AG04449 (cell line): ENCODE data around the gene SPATA25.

ENCODE experiments used
- CTCF ChIA-PET: fragments of 350-600 bp; formaldehyde crosslinking; extraction: SDS; loops from one replicate; lab custom pipeline; 2021; ENCODE audit warnings: antibody characterized with exemption; lab: Yijun Ruan, JAX
- POLR2A ChIA-PET: fragments of 400-600, 350-600 bp; formaldehyde crosslinking; extraction: SDS; loops from one replicate; lab custom pipeline; 2020; ENCODE audit warnings: antibody characterized with exemption, inconsistent platforms; lab: Yijun Ruan, JAX
- DNase-seq: peaks from one replicate; pipeline ENCODE4 v3.0.0-alpha.2; 2010; ENCODE audit warnings: low read depth, low spot score
- H3K4me3 ChIP-seq: 2 replicates; pipeline ENCODE4 v1.5.1; 2011; ENCODE audit warnings: low read depth, mild to moderate bottlenecking, control low read depth, low read length
- CTCF ChIP-seq: IDR thresholded peaks from one replicate; pipeline ENCODE4 v1.5.1; 2011; ENCODE audit warnings: mild to moderate bottlenecking, moderate library complexity, low read length, control low read depth, inconsistent platforms; ENCODE audit not compliant: insufficient read depth; ENCODE audit errors: missing control alignments

Gene SPATA25

GRCh38 chr20:45896641-45897161 lies 9.3 kb upstream of the SPATA25 start:
- no peak for DNase-seq
- ChIA-PET POLR2A (interaction anchor here (0.8 kb wide), 1 partner anchor 9 kb away, joined by 5 read pairs; no protein-coding TSS in a partner anchor), CTCF (interaction anchor here (0.8 to 1.7 kb wide), 3 partner anchors 9 to 117 kb away, joined by 3 to 5 read pairs (median 4); no protein-coding TSS in a partner anchor)
- no peak overlapping the region for H3K4me3 ChIP-seq
- no peak for TF ChIP-seq CTCF

- DNase-seq = no peak
- no peak overlapping the region for H3K4me3 ChIP-seq
- TF ChIP-seq CTCF = no peak
- POLR2A ChIA-PET = no interaction called here
- CTCF ChIA-PET = interaction anchor here (1.3 kb wide), 1 partner anchor 15 kb away, joined by 3 read pairs; no protein-coding TSS in a partner anchor
These were observed 7.4 kb upstream of the SPATA25 start for GRCh38 chr20:45894797-45895196.

- H3K4me3 ChIP-seq = no peak overlapping the region
- ChIA-PET CTCF (interaction anchor here (1.2 to 1.3 kb wide), 2 partner anchors 16 to 43 kb away, joined by 3 read pairs; no protein-coding TSS in a partner anchor), POLR2A (interaction anchor here (1.2 kb wide), 1 partner anchor 8 kb away, joined by 4 read pairs; no protein-coding TSS in a partner anchor)
- TF ChIP-seq CTCF = no peak
- no peak for DNase-seq
These were observed 6.4 kb upstream of the SPATA25 start for GRCh38 chr20:45893831-45894230.

- TF ChIP-seq CTCF = no peak
- POLR2A ChIA-PET = interaction anchor here (1.2 to 1.6 kb wide), 3 partner anchors 9 to 40 kb away, joined by 3 to 8 read pairs (median 4); no protein-coding TSS in a partner anchor
- CTCF ChIA-PET = interaction anchor here (0.6 to 5.3 kb wide), 10 partner anchors 7 to 94 kb away, joined by 3 to 50 read pairs (median 6); partner anchors contain the start of gene ZSWIM1
- H3K4me3 ChIP-seq = peak overlapping the region; percentile 23; the same call in 1 of the 2 replicates
- no peak for DNase-seq
These were observed 5.5 kb upstream of the SPATA25 start for GRCh38 chr20:45892828-45893500.

GRCh38 chr20:45892049-45892825 lies 4.8 kb upstream of the SPATA25 start:
- CTCF ChIA-PET = interaction anchor here (0.6 to 5.3 kb wide), 11 partner anchors 7 to 93 kb away, joined by 3 to 50 read pairs (median 6); partner anchors contain the start of gene ZSWIM1
- no peak for DNase-seq
- POLR2A ChIA-PET = interaction anchor here (0.6 to 1.6 kb wide), 4 partner anchors 8 to 41 kb away, joined by 3 to 8 read pairs (median 3); no protein-coding TSS in a partner anchor
- peak; percentile 27 for TF ChIP-seq CTCF
- H3K4me3 ChIP-seq = peak overlapping the region; percentile 80
